Esophagus muscularis mucosa (tissue), 4 donors: ENCODE data around the gene NRARP. TPM values are rescaled to one million over a fixed set of nuclear protein-coding genes. Genes with fewer than 3 reads are reported as not detected.

Experiments used
- DNase-seq: peaks from one replicate; pipeline ENCODE4 v3.0.0-alpha.2; 2017; ENCODE audit errors: extremely low spot score
- H3K27ac ChIP-seq, 4 donors: fragments of 200-600 bp; sonication (generic); replicated peaks in 1 of 4; 1 replicate in 3 of 4; 2 replicates in 1 of 4; pipeline ENCODE4 v1.5.1; 2016 to 2019; ENCODE audit warnings: mild to moderate bottlenecking in 1 of 4
- H3K27me3 ChIP-seq, 4 donors: fragments of 200-600 bp; sonication (generic); one replicate each; pipeline versions ENCODE4 v1.5.1 to v1.6.0; 2016 to 2019
- H3K36me3 ChIP-seq, 4 donors: fragments of 200-600 bp; sonication (generic); one replicate each; pipeline ENCODE4 v1.5.1; 2016 to 2019
- H3K4me1 ChIP-seq, 4 donors: fragments of 200-600 bp; sonication (generic); one replicate each; pipeline ENCODE4 v1.5.1; 2016 to 2019
- H3K4me3 ChIP-seq, 4 donors: fragments of 200-600 bp; sonication (generic); 1 replicate in 2 of 4; 2 replicates in 2 of 4; pipeline ENCODE4 v1.5.1; 2016 to 2019; ENCODE audit warnings: mild to moderate bottlenecking in 4 of 4, moderate library complexity in 1 of 4
- H3K9me3 ChIP-seq, 4 donors: fragments of 200-600 bp; sonication (generic); 1 replicate in 3 of 4; 2 replicates in 1 of 4; pipeline ENCODE4 v1.5.1; 2016 to 2019
- EP300 ChIP-seq: sonication (generic); formaldehyde crosslinking; IDR thresholded peaks from one replicate; pipeline ENCODE4 v1.6.1; 2017; ENCODE audit warnings: antibody characterized with exemption
- POLR2A ChIP-seq: fragments of 450-650 bp; IDR thresholded peaks from one replicate; pipeline ENCODE4 v1.6.1; 2017; ENCODE audit warnings: antibody characterized with exemption, moderate library complexity, mild to moderate bottlenecking, low read depth
- POLR2AphosphoS5 ChIP-seq, 2 donors: sonication (generic); formaldehyde crosslinking; IDR thresholded peaks; one replicate each; pipeline ENCODE4 v1.6.1; 2017; ENCODE audit warnings: antibody characterized with exemption in 2 of 2
- WGBS: methylation state at CpG from one replicate; pipeline ENCODE4 v1.1.5; 2018; 5-methylcytosine and 5-hydroxymethylcytosine counted together
- intact Hi-C: fragments of 100-400 bp; cut with DNase I; formaldehyde crosslinking; loops from one replicate; pipeline ENCODE4 v1.15.1; 2023
- total RNA-seq, 4 donors: library from RNA; depleted of rRNA; stranded (reverse); fragments of >200 nt; gene quantifications; one replicate each; pipeline versions ENCODE4 v1.1.0 to v1.2.1, GENCODE V29; 2016
- TF ChIP-seq, protein P1 (sequence below), 3 experiments: fragments of 200-600 bp in 2 of 3; fragments of 450-650 bp in 1 of 3; sonication (generic) in 2 of 3; IDR thresholded peaks; one replicate each; pipeline ENCODE4 v1.5.1; 2017 to 2019; ENCODE audit warnings: antibody characterized with exemption in 3 of 3, mild to moderate bottlenecking in 2 of 3, moderate library complexity in 1 of 3

The NRARP gene
- total RNA-seq, 4 donors from 2014 or later = 2.9 to 10.3 (median 7.2) TPM

DNA sequence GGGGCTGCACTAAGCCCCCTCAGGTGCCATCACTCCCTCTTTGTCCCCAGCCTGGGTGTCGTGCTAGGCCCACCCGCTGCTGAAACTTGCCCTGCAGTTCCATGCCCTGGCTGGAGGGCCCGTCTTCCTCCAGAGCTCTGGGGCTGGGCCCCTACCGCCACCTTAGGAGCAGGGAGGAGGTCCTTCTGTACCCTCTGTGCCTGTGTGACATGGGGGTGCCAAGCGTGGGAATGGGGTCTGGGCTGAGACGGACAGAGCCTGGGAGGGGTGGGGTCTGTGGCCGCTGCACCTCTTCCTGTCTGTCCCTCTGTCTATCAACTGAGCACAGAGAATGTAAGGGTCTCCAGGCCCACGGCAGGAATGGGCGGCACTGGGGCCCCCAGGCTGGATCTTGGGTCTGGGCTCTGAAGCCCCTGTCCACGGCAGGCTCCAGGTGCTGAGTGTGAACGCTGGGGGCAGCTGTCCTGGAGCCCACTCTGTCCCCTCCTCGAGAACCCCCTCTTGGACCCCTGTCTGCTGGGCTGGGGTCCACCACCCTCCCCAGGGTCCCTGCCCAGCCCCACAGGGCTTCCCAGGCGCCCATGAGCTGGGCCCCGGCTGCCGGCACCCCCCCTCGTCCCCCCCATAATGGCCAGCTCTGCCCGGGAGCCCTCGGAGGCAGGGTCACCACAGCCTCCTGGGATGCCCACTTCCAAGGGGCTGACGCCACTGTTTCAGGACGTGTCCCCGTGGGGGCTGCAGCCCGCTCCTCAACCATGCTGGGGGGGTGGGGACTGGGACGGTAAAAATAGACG, 15.8 kb upstream of the NRARP start:
- Histone ChIP-seq H3K4me3 (no peak overlapping the region), H3K36me3 (peaks cover 0 to 6% (median 0%) of the 10 kb centered on the region in 4 donors), H3K4me1 (peaks cover 43 to 59% (median 53%) of the 10 kb centered on the region in 4 donors), H3K27me3 (peaks cover 8 to 37% (median 20%) of the 10 kb centered on the region in 4 donors), H3K9me3 (no peaks in the 10 kb centered on the region), H3K27ac (peak overlapping the region in 3 of 4 donors; percentile 49 to 57 (median 54))
- intact Hi-C loops = no loop called here
- no peak for DNase-seq
- TF ChIP-seq POLR2AphosphoS5 (IDR thresholded peaks at IDR 0.05) (no peak), EP300 (no peak), POLR2A (no peak)
- TF ChIP-seq, protein P1, sequence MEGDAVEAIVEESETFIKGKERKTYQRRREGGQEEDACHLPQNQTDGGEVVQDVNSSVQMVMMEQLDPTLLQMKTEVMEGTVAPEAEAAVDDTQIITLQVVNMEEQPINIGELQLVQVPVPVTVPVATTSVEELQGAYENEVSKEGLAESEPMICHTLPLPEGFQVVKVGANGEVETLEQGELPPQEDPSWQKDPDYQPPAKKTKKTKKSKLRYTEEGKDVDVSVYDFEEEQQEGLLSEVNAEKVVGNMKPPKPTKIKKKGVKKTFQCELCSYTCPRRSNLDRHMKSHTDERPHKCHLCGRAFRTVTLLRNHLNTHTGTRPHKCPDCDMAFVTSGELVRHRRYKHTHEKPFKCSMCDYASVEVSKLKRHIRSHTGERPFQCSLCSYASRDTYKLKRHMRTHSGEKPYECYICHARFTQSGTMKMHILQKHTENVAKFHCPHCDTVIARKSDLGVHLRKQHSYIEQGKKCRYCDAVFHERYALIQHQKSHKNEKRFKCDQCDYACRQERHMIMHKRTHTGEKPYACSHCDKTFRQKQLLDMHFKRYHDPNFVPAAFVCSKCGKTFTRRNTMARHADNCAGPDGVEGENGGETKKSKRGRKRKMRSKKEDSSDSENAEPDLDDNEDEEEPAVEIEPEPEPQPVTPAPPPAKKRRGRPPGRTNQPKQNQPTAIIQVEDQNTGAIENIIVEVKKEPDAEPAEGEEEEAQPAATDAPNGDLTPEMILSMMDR (IDR thresholded peaks at IDR 0.05) = no peak
- WGBS = 86% methylated on average over 12 of the region's 24 CpGs

GRCh38 chr9:137317021-137317717, 15.1 kb upstream of the NRARP start:
- intact Hi-C loops = no loop called here
- DNase-seq = no peak
- Histone ChIP-seq H3K36me3 (peaks cover 0 to 6% (median 0%) of the 10 kb centered on the region in 4 donors), H3K9me3 (no peaks in the 10 kb centered on the region), H3K27ac (peak overlapping the region in 2 of 4 donors; percentile 54 to 57), H3K4me3 (no peak overlapping the region), H3K4me1 (peaks cover 43 to 59% (median 53%) of the 10 kb centered on the region in 4 donors), H3K27me3 (peaks cover 8 to 43% (median 20%) of the 10 kb centered on the region in 4 donors)
- TF ChIP-seq POLR2A (no peak), EP300 (no peak), POLR2AphosphoS5 (IDR thresholded peaks at IDR 0.05) (no peak)
- TF ChIP-seq, protein P1 (IDR thresholded peaks at IDR 0.05) = no peak
- 88% methylated on average over 11 of the region's 19 CpGs for WGBS

- WGBS = 26% methylated on average over 10 of the region's 83 CpGs
- H3K9me3 ChIP-seq = no peaks in the 10 kb centered on the region
- no peak for DNase-seq
- TF ChIP-seq, protein P1 (IDR thresholded peaks at IDR 0.05) = no peak
- TF ChIP-seq EP300 = no peak
- TF ChIP-seq POLR2A = no peak
- no peak for TF ChIP-seq POLR2AphosphoS5 (IDR thresholded peaks at IDR 0.05)
- H3K4me1 ChIP-seq = peaks cover 40 to 59% (median 50%) of the 10 kb centered on the region in 4 donors
- H3K27ac ChIP-seq = peak overlapping the region in 3 of 4 donors; percentile 37 to 44 (median 40)
- peak overlapping the region; percentile 41 to 51 (median 42) for H3K4me3 ChIP-seq
- peaks cover 0 to 6% (median 0%) of the 10 kb centered on the region in 4 donors for H3K36me3 ChIP-seq
- intact Hi-C loops = no loop called here
- peaks cover 8 to 51% (median 20%) of the 10 kb centered on the region in 4 donors for H3K27me3 ChIP-seq
These were observed 14.2 kb upstream of the NRARP start for GRCh38 chr9:137316012-137316981.

- Histone ChIP-seq H3K27ac (peak overlapping the region in 3 of 4 donors; percentile 37 to 44 (median 40)), H3K27me3 (peaks cover 8 to 53% (median 20%) of the 10 kb centered on the region in 4 donors), H3K36me3 (peaks cover 0 to 6% (median 0%) of the 10 kb centered on the region in 4 donors), H3K4me1 (peaks cover 33 to 54% (median 44%) of the 10 kb centered on the region in 4 donors), H3K4me3 (peak overlapping the region; percentile 41 to 51 (median 42)), H3K9me3 (no peaks in the 10 kb centered on the region)
- 29% methylated on average over 16 of the region's 18 CpGs for WGBS
- no peak for DNase-seq
- intact Hi-C loops = no loop called here
- TF ChIP-seq POLR2AphosphoS5 (IDR thresholded peaks at IDR 0.05) (no peak), POLR2A (no peak), EP300 (no peak)
- TF ChIP-seq, protein P1 (IDR thresholded peaks at IDR 0.05) = no peak
These were observed 13.5 kb upstream of the NRARP start for GRCh38 chr9:137315581-137316011.
